ENCODE measurements around the gene VPREB3. TPM values are rescaled to one million over a fixed set of nuclear protein-coding genes. Genes with fewer than 3 reads are reported as not detected.

The VPREB3 gene
- total RNA-seq, 1 experiment from 2014 or later = 2.4 TPM

GRCh38 chr22:23773483-23774113 is 19.4 kb upstream of the VPREB3 start:
- Histone ChIP-seq H3K79me2 (ENCODE audit: insufficient read depth, low read length) (no peaks in the 10 kb centered on the region), H3K36me3 (ENCODE audit: control insufficient read depth in 1 of 2, insufficient read depth in 2 of 2, low read length in 2 of 2) (no peaks in the 10 kb centered on the region), H4K20me1 (ENCODE audit: insufficient read depth) (no peaks in the 10 kb centered on the region), H3K4me2 (ENCODE audit: low read length) (peak overlapping the region; percentile 94), H3K4me3 (replicated peaks in 1 of 2; ENCODE audit: low read depth in 1 of 2, low read length in 2 of 2) (peak overlapping the region; percentile 50 to 67), H3K9ac (ENCODE audit: low read length) (peak overlapping the region; percentile 67), H3K9me3 (ENCODE audit: control insufficient read depth in 1 of 2, insufficient read depth in 1 of 2, low read depth in 1 of 2, low read length in 2 of 2) (no peaks in the 10 kb centered on the region), H3K4me1 (ENCODE audit: control insufficient read depth in 1 of 2, insufficient read depth in 2 of 2, low read length in 2 of 2) (peaks cover 30 to 59% of the 10 kb centered on the region in 2 experiments), H2AFZ (ENCODE audit: low read depth, low read length, poor library complexity, severe bottlenecking) (no peak overlapping the region), H3K27me3 (ENCODE audit: insufficient read depth, low read length) (no peaks in the 10 kb centered on the region), H3K27ac (ENCODE audit: low read depth, low read length) (no peak overlapping the region; the same call in 1 of the 2 replicates), H3K9me2 (ENCODE audit: insufficient read depth) (no peaks in the 10 kb centered on the region)
- no peak for DNase-seq (ENCODE audit: low read depth, low spot score)
- TF ChIP-seq CBX3 (IDR thresholded peaks at IDR 0.05; ENCODE audit: low read depth) (no peak), ELF1 (IDR thresholded peaks at IDR 0.05; ENCODE audit: borderline replicate concordance, low read depth) (no peak), POLR2A (IDR thresholded peaks at IDR 0.05; ENCODE audit: borderline replicate concordance, extremely low read depth, insufficient read depth, insufficient read length) (no peak), ZBTB33 (IDR thresholded peaks at IDR 0.05; ENCODE audit: extremely low read depth, insufficient replicate concordance, low read length) (no peak), ZNF274 (IDR thresholded peaks at IDR 0.05; ENCODE audit: low read depth, low read length) (no peak), TCF7L2 (IDR thresholded peaks at IDR 0.05; ENCODE audit: borderline replicate concordance, extremely low read depth, insufficient read depth, insufficient read length) (no peak), MAX (IDR thresholded peaks at IDR 0.05) (no peak), REST (IDR thresholded peaks at IDR 0.05; ENCODE audit: low read depth) (no peak), CEBPB (IDR thresholded peaks at IDR 0.05; ENCODE audit: low read depth) (no peak), FOSL1 (IDR thresholded peaks at IDR 0.05; ENCODE audit: low read depth) (no peak), SRF (IDR thresholded peaks at IDR 0.05; ENCODE audit: low read depth) (no peak), CTCF (IDR thresholded peaks at IDR 0.05 in 2 of 3, conservative IDR thresholded peaks at IDR 0.05 in 1 of 3; ENCODE audit: borderline replicate concordance in 1 of 3, insufficient read depth in 1 of 3, low read depth in 2 of 3, low read length in 2 of 3) (no peak), POLR2AphosphoS5 (IDR thresholded peaks at IDR 0.05; ENCODE audit: low read depth, low read length) (no peak), SP1 (IDR thresholded peaks at IDR 0.05; ENCODE audit: low read depth) (no peak), EZH2 (IDR thresholded peaks at IDR 0.05) (no peak), YY1 (IDR thresholded peaks at IDR 0.05; ENCODE audit: extremely low read depth, insufficient replicate concordance, low read depth, low read length) (no peak), EGR1 (IDR thresholded peaks at IDR 0.05; ENCODE audit: low read depth) (no peak), SIN3A (IDR thresholded peaks at IDR 0.05; ENCODE audit: low read depth) (no peak), RAD21 (IDR thresholded peaks at IDR 0.05; ENCODE audit: low read depth) (no peak)
- ChIA-PET CTCF (interaction anchor here (1.1 kb wide), 1 partner anchor 12 kb away, joined by 3 read pairs; no protein-coding TSS in a partner anchor), RAD21 (ENCODE audit: low non-redundant PET in 1 of 2, low total read pairs in 2 of 2, uncharacterized antibody in 2 of 2, unreplicated experiment in 2 of 2) (no interaction called here), POLR2A (interaction anchor here (3.4 kb wide), 1 partner anchor 13 kb away, joined by 22 read pairs; the partner anchor contains the start of gene SMARCB1)
- no peak for ATAC-seq
- intact Hi-C loops (cut with micrococcal nuclease) = no loop called here
- BruUV-seq (replicated peaks) = TSS peak; percentile 58

Data from HCT116 (cell line).